ENCODE measurements around the gene RALGPS1.

DNA sequence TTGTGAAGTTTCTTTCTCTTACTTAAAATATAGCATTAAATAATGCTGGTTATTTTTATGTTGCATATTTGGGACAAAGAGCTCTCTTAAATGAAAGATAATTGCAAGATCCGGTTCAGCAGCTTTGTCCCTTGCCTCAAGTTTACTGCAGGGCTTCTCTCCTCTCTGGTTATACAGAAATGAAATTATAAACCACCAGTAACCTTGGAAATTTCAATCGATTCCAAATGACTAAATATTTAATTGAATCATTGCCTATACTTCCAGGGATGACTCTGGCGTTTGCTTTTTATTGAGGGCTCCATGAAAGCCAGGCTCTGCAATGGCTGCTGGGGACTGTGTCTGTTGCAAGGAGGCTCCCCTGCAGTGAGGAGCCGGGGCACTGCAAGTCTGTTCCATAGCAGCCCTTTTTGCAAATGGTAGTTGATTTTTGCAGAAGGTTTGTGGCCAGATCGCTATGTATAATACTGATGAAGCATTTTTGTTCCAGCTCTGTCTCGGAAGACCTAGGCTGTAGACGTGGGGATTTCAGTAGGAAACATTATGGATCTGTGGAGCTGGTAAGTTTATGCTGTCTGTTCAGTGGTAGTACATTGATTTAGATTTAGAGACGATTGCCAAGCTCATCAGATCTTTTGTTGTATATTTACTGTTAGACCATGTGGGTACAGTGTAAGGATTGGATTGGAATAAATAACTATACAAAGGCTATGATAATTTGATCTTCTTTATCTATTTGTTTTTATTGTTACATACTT, 350.1 kb downstream of the RALGPS1 start, which contains the start of gene GARNL3:
- no peak for TF ChIP-seq EZH2phosphoT487 (IDR thresholded peaks at IDR 0.05; ENCODE audit: borderline replicate concordance, low read length)
- TF ChIP-seq, protein P1, sequence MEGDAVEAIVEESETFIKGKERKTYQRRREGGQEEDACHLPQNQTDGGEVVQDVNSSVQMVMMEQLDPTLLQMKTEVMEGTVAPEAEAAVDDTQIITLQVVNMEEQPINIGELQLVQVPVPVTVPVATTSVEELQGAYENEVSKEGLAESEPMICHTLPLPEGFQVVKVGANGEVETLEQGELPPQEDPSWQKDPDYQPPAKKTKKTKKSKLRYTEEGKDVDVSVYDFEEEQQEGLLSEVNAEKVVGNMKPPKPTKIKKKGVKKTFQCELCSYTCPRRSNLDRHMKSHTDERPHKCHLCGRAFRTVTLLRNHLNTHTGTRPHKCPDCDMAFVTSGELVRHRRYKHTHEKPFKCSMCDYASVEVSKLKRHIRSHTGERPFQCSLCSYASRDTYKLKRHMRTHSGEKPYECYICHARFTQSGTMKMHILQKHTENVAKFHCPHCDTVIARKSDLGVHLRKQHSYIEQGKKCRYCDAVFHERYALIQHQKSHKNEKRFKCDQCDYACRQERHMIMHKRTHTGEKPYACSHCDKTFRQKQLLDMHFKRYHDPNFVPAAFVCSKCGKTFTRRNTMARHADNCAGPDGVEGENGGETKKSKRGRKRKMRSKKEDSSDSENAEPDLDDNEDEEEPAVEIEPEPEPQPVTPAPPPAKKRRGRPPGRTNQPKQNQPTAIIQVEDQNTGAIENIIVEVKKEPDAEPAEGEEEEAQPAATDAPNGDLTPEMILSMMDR (IDR thresholded peaks at IDR 0.05; ENCODE audit: low read depth, low read length, poor library complexity, severe bottlenecking) = no peak

Data from DOHH2 (cell line).